OCI-LY1 (cell line): ENCODE data around the gene PNKP.

ENCODE experiments used
- CTCF ChIP-seq: fragments of 200-600 bp; sonication (generic), shearing (Covaris generic); IDR thresholded peaks from 2 replicates; pipeline ENCODE4 v1.5.1; 2017; ENCODE audit warnings: mild to moderate bottlenecking, antibody characterized with exemption, low read length, moderate library complexity, mixed read lengths
- EZH2 ChIP-seq: fragments of 200-600 bp; sonication (generic), shearing (Covaris generic); IDR thresholded peaks from 2 replicates; pipeline ENCODE4 v1.8.0; 2017; ENCODE audit warnings: borderline replicate concordance, mixed run types, mild to moderate bottlenecking, antibody characterized with exemption, low read length, moderate library complexity, mixed read lengths

GRCh38 chr19:49811328-49811727, 56.0 kb downstream of the PNKP start:
- no peak for TF ChIP-seq CTCF
- no peak for TF ChIP-seq EZH2
